Neural progenitor cell (in vitro differentiated cells): Measurements from ENCODE around the gene RMI2.

Experiments
- EZH2 ChIP-seq: fragments of 200-600 bp; sonication (generic); IDR thresholded peaks from 2 replicates; pipeline ENCODE4 v1.6.1; 2017; ENCODE audit warnings: antibody characterized with exemption, mild to moderate bottlenecking, moderate library complexity
- EZH2phosphoT487 ChIP-seq: fragments of 200-600 bp; sonication (generic); IDR thresholded peaks from 2 replicates; pipeline ENCODE4 v1.6.1; 2017; ENCODE audit warnings: antibody characterized with exemption
- TF ChIP-seq, protein P1 (sequence below): fragments of 200-600 bp; sonication (generic); IDR thresholded peaks from 2 replicates; pipeline ENCODE4 v1.5.1; 2017; ENCODE audit warnings: antibody characterized with exemption, mild to moderate bottlenecking

DNA sequence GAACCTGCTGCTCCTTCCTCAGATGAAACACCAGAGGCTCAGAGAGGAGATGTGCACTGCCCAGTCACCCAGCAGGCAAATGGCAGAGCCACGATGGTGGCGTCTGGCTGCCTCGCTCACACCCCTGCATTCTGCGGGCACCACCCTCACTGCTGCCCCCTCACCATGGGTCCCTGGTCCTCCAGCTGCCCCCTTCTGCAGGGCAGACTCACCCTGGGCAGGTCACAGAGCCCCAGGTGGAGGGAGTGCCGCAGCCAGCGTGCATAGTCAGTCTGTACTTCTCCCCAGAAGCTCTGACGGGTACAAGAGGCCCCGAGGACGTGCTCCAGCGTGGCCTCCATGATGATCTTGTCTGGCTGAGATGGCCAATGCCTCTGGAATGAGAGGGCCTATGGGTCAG lies 52.9 kb downstream of the RMI2 start:
- TF ChIP-seq, protein P1, sequence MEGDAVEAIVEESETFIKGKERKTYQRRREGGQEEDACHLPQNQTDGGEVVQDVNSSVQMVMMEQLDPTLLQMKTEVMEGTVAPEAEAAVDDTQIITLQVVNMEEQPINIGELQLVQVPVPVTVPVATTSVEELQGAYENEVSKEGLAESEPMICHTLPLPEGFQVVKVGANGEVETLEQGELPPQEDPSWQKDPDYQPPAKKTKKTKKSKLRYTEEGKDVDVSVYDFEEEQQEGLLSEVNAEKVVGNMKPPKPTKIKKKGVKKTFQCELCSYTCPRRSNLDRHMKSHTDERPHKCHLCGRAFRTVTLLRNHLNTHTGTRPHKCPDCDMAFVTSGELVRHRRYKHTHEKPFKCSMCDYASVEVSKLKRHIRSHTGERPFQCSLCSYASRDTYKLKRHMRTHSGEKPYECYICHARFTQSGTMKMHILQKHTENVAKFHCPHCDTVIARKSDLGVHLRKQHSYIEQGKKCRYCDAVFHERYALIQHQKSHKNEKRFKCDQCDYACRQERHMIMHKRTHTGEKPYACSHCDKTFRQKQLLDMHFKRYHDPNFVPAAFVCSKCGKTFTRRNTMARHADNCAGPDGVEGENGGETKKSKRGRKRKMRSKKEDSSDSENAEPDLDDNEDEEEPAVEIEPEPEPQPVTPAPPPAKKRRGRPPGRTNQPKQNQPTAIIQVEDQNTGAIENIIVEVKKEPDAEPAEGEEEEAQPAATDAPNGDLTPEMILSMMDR = no peak
- TF ChIP-seq EZH2 (no peak), EZH2phosphoT487 (no peak)
